Prostate gland (tissue), 2 donors: ENCODE data around the gene SGCB. TPM values are rescaled to one million over a fixed set of nuclear protein-coding genes. Genes with fewer than 3 reads are reported as not detected.

Experiments
- DNase-seq: peaks from one replicate; pipeline ENCODE4 v3.0.0-alpha.2; 2019; ENCODE audit warnings: low spot score
- H3K27ac ChIP-seq, 2 donors: fragments of 200-600 bp; sonication (generic); 2 replicates each; pipeline ENCODE4 v1.5.1; 2017 to 2019
- H3K27me3 ChIP-seq: fragments of 200-600 bp; sonication (generic); replicated peaks from 2 replicates; pipeline ENCODE4 v1.5.1; 2019; ENCODE audit not compliant: insufficient read depth
- H3K36me3 ChIP-seq, 2 donors: fragments of 200-600 bp; sonication (generic); 1 replicate in 1 of 2; 2 replicates in 1 of 2; pipeline versions ENCODE4 v1.5.1 to v1.8.1; 2017 to 2019
- H3K4me1 ChIP-seq: fragments of 200-600 bp; sonication (generic); replicated peaks from 2 replicates; pipeline ENCODE4 v1.5.1; 2019
- H3K4me3 ChIP-seq, 2 donors: fragments of 200-600 bp; sonication (generic); 2 replicates each; pipeline ENCODE4 v1.5.1; 2017 to 2019
- H3K9me3 ChIP-seq: fragments of 200-600 bp; sonication (generic); 2 replicates; pipeline ENCODE4 v1.5.1; 2017
- POLR2A ChIP-seq: fragments of 450-650 bp; IDR thresholded peaks from one replicate; pipeline ENCODE4 v1.6.1; 2016; ENCODE audit warnings: antibody characterized with exemption, mild to moderate bottlenecking
- POLR2AphosphoS5 ChIP-seq: sonication (generic); formaldehyde crosslinking; IDR thresholded peaks from one replicate; pipeline ENCODE4 v1.6.1; 2017; ENCODE audit warnings: antibody characterized with exemption
- WGBS: methylation state at CpG from one replicate; pipeline ENCODE4 v1.1.5; 2018; 5-methylcytosine and 5-hydroxymethylcytosine counted together
- intact Hi-C: fragments of 100-400 bp; cut with DNase I; formaldehyde crosslinking; loops from one replicate; pipeline ENCODE4 v1.14.2; 2022
- small RNA-seq, 2 donors: library from RNA; depleted of rRNA; stranded (forward); fragments of <200 nt; gene quantifications; one replicate each; pipeline ENCODE3, GENCODE V24; 2016
- total RNA-seq, 2 donors: library from RNA; depleted of rRNA; stranded (reverse); fragments of >200 nt; gene quantifications; one replicate each; pipeline ENCODE4 v1.1.0, GENCODE V29; 2016
- TF ChIP-seq, protein P1 (sequence below), 4 experiments: fragments of 200-600 bp in 2 of 4; fragments of 450-650 bp in 2 of 4; sonication (generic) in 2 of 4; IDR thresholded peaks; 1 replicate in 3 of 4; 2 replicates in 1 of 4; pipeline ENCODE4 v1.5.1; 2016 to 2019; ENCODE audit warnings: antibody characterized with exemption in 4 of 4, mild to moderate bottlenecking in 2 of 4, moderate library complexity in 2 of 4

Gene SGCB
- total RNA-seq, 2 donors from 2014 or later, result 17.1 to 44.0 TPM

DNA sequence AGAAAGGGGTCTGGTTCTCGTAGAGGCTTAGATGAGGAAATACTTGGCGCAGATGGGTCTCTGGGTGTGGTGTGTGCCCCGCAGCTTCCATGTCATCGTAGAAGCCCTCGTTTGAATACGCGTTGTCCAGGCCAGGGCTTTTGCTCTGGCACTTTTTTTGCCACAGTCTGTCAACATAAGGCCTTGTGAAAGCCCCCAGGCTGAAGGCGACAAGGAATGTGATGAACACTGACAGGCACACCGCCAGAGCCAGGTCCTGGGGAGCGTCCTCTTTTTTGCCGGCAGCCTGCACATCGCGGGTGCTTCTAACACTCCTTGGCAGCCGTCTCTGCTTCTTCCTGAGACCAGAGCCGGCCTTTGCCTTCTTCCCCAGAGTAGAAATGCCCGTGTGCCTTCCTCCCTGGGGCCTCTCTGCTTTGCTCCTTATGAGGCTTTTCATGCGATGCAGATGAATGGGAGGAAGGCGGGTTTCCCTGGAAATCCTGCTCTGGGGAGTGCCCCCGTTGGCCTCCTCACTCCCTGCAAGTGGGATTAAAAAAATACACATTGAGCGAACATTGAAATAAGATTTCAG lies 42.4 kb downstream of the SGCB start:
- H3K9me3 ChIP-seq, result no peaks in the 10 kb centered on the region
- TF ChIP-seq, protein P1, sequence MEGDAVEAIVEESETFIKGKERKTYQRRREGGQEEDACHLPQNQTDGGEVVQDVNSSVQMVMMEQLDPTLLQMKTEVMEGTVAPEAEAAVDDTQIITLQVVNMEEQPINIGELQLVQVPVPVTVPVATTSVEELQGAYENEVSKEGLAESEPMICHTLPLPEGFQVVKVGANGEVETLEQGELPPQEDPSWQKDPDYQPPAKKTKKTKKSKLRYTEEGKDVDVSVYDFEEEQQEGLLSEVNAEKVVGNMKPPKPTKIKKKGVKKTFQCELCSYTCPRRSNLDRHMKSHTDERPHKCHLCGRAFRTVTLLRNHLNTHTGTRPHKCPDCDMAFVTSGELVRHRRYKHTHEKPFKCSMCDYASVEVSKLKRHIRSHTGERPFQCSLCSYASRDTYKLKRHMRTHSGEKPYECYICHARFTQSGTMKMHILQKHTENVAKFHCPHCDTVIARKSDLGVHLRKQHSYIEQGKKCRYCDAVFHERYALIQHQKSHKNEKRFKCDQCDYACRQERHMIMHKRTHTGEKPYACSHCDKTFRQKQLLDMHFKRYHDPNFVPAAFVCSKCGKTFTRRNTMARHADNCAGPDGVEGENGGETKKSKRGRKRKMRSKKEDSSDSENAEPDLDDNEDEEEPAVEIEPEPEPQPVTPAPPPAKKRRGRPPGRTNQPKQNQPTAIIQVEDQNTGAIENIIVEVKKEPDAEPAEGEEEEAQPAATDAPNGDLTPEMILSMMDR (IDR thresholded peaks at IDR 0.05), result no peak
- TF ChIP-seq POLR2A, result no peak
- no peak for TF ChIP-seq POLR2AphosphoS5
- H3K36me3 ChIP-seq, result no peaks in the 10 kb centered on the region
- H3K4me3 ChIP-seq, result no peak overlapping the region
- DNase-seq, result no peak
- H3K27ac ChIP-seq, result no peak overlapping the region
- intact Hi-C loops, result no loop called here
- WGBS, result 73% methylated on average over 20 of the region's 20 CpGs
- no peaks in the 10 kb centered on the region for H3K4me1 ChIP-seq
- no peaks in the 10 kb centered on the region for H3K27me3 ChIP-seq

Small RNAs within 50 kb of the gene (small RNA-seq; reads per million reads assigned to genes)
- gene AC104784.1, result 0 reads per million in 2 donors

Other genes with a start within 250 kb of the SGCB start
- 10 to 100 TPM; 23.0 to 49.1 TPM for gene DCUN1D4, start 195.1 kb downstream of the SGCB start, total RNA-seq
- gene LRRC66, start 17.9 kb downstream of the SGCB start, total RNA-seq, result under 1 TPM in 1 of 2 donors, not detected in 1; 0.23 TPM
- 10 to 100 TPM in 1 of 2 donors, 1 to 10 TPM in 1; 8.1 to 16.6 TPM for gene SPATA18, start 13.0 kb upstream of the SGCB start, total RNA-seq